ENCODE results near the gene PLEKHG4.

The PLEKHG4 gene

GRCh38 chr16:67270931-67271338 lies 8.4 kb upstream of the PLEKHG4 start:
- ATAC-seq (peak; percentile 23), DNase-seq (no peak)
- no peaks in the 10 kb centered on the region for H3K9me3 Mint-ChIP-seq
- no peaks in the 10 kb centered on the region for H3K27me3 Mint-ChIP-seq
- H3K4me1 Mint-ChIP-seq = peaks cover 7% of the 10 kb centered on the region
- H3K27ac Mint-ChIP-seq = peak overlapping the region in 1 of 2 donors; percentile 19
- no peak overlapping the region for H3K4me3 Mint-ChIP-seq

GRCh38 chr16:67271446-67271845 lies 7.9 kb upstream of the PLEKHG4 start:
- peak; percentile 35 for ATAC-seq
- no peak overlapping the region for H3K4me3 Mint-ChIP-seq
- peaks cover 12% of the 10 kb centered on the region for H3K4me1 Mint-ChIP-seq

GRCh38 chr16:67275321-67275720 lies 4.0 kb upstream of the PLEKHG4 start:
- H3K27me3 Mint-ChIP-seq = no peaks in the 10 kb centered on the region
- peaks cover 42% of the 10 kb centered on the region for H3K4me1 Mint-ChIP-seq
- no peaks in the 10 kb centered on the region for H3K9me3 Mint-ChIP-seq
- no peak overlapping the region for H3K4me3 Mint-ChIP-seq
- DNase-seq (no peak), ATAC-seq (no peak)
- H3K27ac Mint-ChIP-seq = peak overlapping the region; percentile 67 to 89

More at GRCh38 chr16:67271446-67271845, 7.9 kb upstream of the PLEKHG4 start:
- H3K9me3 Mint-ChIP-seq = no peaks in the 10 kb centered on the region
- H3K27me3 Mint-ChIP-seq = no peaks in the 10 kb centered on the region
- no peak for DNase-seq
- peak overlapping the region in 1 of 2 donors; percentile 81 for H3K27ac Mint-ChIP-seq

- DNase-seq = peak in 1 of 2 donors; percentile 35
- no peak for ATAC-seq
Measured at GRCh38 chr16:67277294-67277998, 1.9 kb upstream of the PLEKHG4 start.

GRCh38 chr16:67277999-67278772 lies 1.1 kb upstream of the PLEKHG4 start:
- Mint-ChIP-seq H3K27ac (peak overlapping the region; percentile 91 to 93), H3K4me3 (peak overlapping the region; percentile 82 to 93), H3K27me3 (no peaks in the 10 kb centered on the region), H3K4me1 (peaks cover 46% of the 10 kb centered on the region), H3K9me3 (no peaks in the 10 kb centered on the region)
- no peak for DNase-seq
- ATAC-seq = no peak

More at GRCh38 chr16:67277294-67277998, 1.9 kb upstream of the PLEKHG4 start:
- Mint-ChIP-seq H3K9me3 (no peaks in the 10 kb centered on the region), H3K4me3 (peak overlapping the region; percentile 82 to 83), H3K27ac (peak overlapping the region; percentile 42 to 93), H3K27me3 (no peaks in the 10 kb centered on the region), H3K4me1 (peaks cover 46% of the 10 kb centered on the region)

- Mint-ChIP-seq H3K9me3 (no peaks in the 10 kb centered on the region), H3K4me1 (peaks cover 46% of the 10 kb centered on the region), H3K4me3 (peak overlapping the region; percentile 82 to 93), H3K27ac (peak overlapping the region; percentile 68 to 91), H3K27me3 (no peaks in the 10 kb centered on the region)
- DNase-seq (peak in 1 of 2 donors; percentile 75), ATAC-seq (peak; percentile 76)
Measured at GRCh38 chr16:67278773-67279295, 498 bp upstream of the PLEKHG4 start.

GRCh38 chr16:67280090-67281015 lies 1.0 kb downstream of the PLEKHG4 start:
- Mint-ChIP-seq H3K27ac (peak overlapping the region; percentile 27 to 64), H3K9me3 (no peaks in the 10 kb centered on the region)
- ATAC-seq = no peak

GRCh38 chr16:67281536-67282446 lies 2.5 kb downstream of the PLEKHG4 start:
- ATAC-seq (no peak), DNase-seq (no peak)
- H3K27me3 Mint-ChIP-seq = no peaks in the 10 kb centered on the region
- H3K9me3 Mint-ChIP-seq = no peaks in the 10 kb centered on the region
- peaks cover 36% of the 10 kb centered on the region for H3K4me1 Mint-ChIP-seq
- H3K27ac Mint-ChIP-seq = no peak overlapping the region
- no peak overlapping the region for H3K4me3 Mint-ChIP-seq

More at GRCh38 chr16:67280090-67281015, 1.0 kb downstream of the PLEKHG4 start:
- Mint-ChIP-seq H3K4me1 (peaks cover 42% of the 10 kb centered on the region), H3K27me3 (no peaks in the 10 kb centered on the region), H3K4me3 (peak overlapping the region; percentile 82 to 93)
- no peak for DNase-seq

- Mint-ChIP-seq H3K27me3 (no peaks in the 10 kb centered on the region), H3K4me3 (no peak overlapping the region), H3K9me3 (no peaks in the 10 kb centered on the region), H3K27ac (no peak overlapping the region), H3K4me1 (peaks cover 29% of the 10 kb centered on the region)
- ATAC-seq (no peak), DNase-seq (no peak)
Measured at GRCh38 chr16:67282447-67282805, 3.1 kb downstream of the PLEKHG4 start.

- Mint-ChIP-seq H3K27me3 (no peaks in the 10 kb centered on the region), H3K4me3 (no peak overlapping the region), H3K4me1 (peaks cover 21% of the 10 kb centered on the region), H3K27ac (peak overlapping the region in 1 of 2 donors; percentile 49), H3K9me3 (no peaks in the 10 kb centered on the region)
- ATAC-seq (no peak), DNase-seq (no peak)
Measured at GRCh38 chr16:67283039-67283825, 3.9 kb downstream of the PLEKHG4 start.

- H3K9me3 Mint-ChIP-seq = no peaks in the 10 kb centered on the region
- no peak for DNase-seq
- no peak overlapping the region for H3K4me3 Mint-ChIP-seq
Measured at GRCh38 chr16:67283826-67284555, 4.7 kb downstream of the PLEKHG4 start.

GRCh38 chr16:67284699-67285646 lies 5.6 kb downstream of the PLEKHG4 start:
- Mint-ChIP-seq H3K9me3 (no peaks in the 10 kb centered on the region), H3K4me3 (no peak overlapping the region), H3K4me1 (peaks cover 21% of the 10 kb centered on the region), H3K27me3 (no peaks in the 10 kb centered on the region), H3K27ac (no peak overlapping the region)
- no peak for ATAC-seq
- DNase-seq = no peak

More at GRCh38 chr16:67283826-67284555, 4.7 kb downstream of the PLEKHG4 start:
- H3K27ac Mint-ChIP-seq = no peak overlapping the region
- no peaks in the 10 kb centered on the region for H3K27me3 Mint-ChIP-seq
- no peak for ATAC-seq
- peaks cover 18% of the 10 kb centered on the region for H3K4me1 Mint-ChIP-seq
